Stimulated activated CD4-positive, alpha-beta T cell treated with anti-CD3 and anti-CD28 coated beads, Interleukin-15, amount 100 ng/mL, for 24 hours (primary cell): ENCODE data around the gene MAEA.
A peak's percentile ranks its signal among the peaks of the same experiment; 100 is the strongest.
"Not testable (repeated sequence)": the region's sequence is repeated elsewhere in the genome, so short reads cannot be mapped to it uniquely, and the experiment has no call there.

Experiments used
- DNase-seq: peaks from one replicate; pipeline ENCODE4 v3.0.0-alpha.2; 2020

The MAEA gene

GRCh38 chr4:1324443-1325175 lies 34.9 kb downstream of the MAEA start:
- DNase-seq = not testable (repeated sequence)

DNA sequence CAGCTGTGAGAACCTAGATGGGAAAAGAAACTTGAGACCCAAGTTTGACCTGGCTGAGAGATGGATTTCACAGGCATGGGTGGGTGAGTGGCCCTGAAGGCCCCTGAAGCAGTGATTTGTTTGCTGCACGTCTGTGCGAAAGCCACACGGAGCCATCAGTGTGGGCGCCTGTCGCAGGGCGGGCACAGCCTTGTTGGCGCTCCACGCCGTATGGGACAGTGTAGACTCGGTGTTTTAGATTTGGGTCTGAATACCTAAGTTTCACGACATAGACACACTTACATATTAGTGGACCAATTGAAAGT lies 35.4 kb downstream of the MAEA start:
- DNase-seq = no peak

- no peak for DNase-seq
These were observed 36.3 kb downstream of the MAEA start for GRCh38 chr4:1325681-1326635.

DNA sequence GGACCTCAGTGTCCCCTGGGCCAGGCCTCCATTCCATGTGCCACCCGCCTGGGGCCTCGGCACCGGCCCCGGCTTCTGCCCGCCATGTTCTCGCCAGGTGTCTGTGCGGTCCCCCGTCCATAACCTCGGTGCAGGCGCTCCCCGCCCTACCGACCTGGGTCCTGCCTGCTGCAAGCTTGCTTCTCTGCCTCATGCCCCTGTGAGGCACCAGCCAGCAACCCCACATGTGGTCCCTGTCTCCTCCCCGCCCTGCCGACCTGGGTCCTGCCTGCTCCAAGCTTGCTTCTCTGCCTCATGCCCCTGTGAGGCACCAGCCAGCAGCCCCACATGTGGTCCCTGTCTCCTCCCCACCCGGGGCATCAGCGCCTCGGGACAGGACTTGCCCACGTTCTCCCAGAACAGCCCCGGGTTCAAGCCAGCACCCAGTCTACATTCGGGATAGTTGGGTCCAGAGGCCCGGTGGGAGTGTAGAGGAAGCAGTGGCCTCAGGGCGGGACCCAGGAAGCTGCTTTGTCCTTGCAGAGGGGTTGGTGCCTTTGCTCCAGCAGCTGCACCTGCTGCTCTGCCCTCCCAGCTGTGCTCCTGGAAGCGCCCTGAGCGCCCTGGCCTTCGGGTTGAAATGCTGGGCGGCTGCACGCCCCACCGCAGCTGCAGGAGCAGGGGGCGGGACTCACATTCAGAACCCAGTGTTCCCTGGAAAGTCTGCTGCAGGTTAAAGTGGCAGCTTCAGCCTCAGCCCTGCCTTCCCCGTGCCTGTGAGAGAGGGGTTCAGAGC lies 37.2 kb downstream of the MAEA start:
- no peak for DNase-seq

DNA sequence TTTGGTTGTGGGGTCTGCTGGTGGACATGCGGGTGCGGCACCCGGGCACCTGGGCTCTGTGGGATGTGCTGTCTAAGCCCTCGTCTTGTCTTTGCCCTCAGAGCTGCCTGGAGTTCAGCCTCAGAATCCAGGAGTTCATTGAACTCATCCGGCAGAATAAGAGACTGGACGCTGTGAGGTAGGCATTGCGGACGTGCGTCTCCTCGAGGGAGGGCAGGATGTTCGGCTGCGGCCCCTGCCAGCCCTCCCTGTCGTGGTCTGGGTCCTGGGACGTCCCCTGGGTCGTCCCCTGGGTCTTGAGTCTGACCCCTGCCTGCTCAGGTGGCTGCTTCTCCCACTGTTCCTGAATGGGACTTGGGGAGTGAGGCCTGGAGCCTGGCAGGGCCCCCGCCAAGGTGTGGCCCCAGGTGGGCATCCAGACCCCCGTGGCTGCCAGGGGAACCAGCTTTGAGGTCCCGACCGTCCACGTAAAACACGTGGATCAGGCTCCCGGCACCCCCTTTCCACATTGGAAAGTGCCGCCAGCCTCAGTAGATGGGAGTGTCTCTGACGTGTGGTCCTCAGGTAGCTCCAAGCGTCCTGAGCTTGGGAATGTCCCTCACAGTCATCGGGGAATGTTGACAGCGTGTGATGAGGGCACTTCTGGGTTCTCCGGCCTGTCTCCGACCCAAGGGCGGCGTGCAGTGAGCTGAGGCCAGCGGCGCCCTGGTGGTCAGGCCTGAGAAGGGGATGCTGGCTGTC lies 38.0 kb downstream of the MAEA start:
- no peak for DNase-seq

GRCh38 chr4:1328267-1329155 lies 38.8 kb downstream of the MAEA start:
- no peak for DNase-seq

GRCh38 chr4:1329408-1330371 lies 40.0 kb downstream of the MAEA start:
- no peak for DNase-seq

DNA sequence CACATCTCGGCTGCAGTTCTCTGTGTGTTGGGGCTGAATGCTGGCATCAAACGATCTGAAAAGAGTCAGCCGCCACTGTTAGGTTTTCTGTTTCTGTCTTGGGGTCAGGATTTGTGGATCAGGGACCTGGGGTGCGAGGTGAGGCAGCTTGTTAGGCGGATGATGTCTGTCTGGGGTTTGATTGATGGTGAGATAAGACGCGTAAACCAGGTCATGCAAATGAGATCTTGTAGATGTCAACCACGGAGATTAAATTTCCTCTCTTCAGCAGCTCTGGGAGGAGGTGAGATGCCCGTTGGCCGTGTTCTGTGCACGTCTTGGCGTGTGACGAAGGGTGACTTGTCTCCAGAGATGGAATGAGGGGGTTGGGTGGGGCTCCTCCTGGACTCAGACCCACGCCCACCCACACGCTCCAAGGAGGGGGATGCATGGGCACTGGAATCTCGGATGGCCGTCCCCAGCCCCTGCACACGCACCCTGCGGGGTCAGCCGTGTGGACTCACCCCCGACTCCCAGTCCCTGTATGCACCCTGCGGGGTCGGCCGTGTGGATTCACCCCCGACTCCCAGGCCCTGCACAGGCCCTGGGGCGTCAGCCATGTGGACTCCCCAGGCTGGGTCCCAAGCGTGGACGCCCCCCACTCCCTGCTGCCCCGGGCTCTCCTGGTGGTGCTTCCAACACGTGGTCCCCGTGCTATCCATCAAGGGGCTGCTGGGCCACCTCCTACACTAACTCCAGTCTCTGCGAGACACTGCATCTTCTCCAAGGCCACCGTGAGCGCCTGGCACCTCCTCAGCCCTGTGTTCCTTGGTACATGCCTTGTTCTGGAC lies 41.3 kb downstream of the MAEA start:
- DNase-seq = peak; percentile 74

GRCh38 chr4:1331591-1332353 lies 42.1 kb downstream of the MAEA start:
- DNase-seq = no peak

DNA sequence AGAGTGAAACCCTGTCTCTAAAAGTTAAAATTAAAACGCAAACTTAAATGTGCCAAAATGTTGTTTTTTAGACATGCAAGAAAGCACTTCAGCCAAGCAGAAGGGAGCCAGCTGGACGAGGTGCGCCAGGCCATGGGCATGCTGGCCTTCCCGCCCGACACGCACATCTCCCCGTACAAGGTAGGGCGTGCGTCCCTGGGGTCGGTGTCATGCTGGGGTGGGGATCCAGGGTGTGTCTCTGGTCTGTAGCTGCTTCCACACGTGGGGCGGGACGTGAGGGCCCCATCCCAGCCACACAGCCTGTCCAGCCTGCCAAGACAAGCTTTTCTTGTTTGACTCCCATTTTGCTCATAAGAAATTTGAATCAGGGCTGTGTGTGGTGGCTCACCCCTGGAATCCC lies 43.0 kb downstream of the MAEA start:
- DNase-seq = no peak

DNA sequence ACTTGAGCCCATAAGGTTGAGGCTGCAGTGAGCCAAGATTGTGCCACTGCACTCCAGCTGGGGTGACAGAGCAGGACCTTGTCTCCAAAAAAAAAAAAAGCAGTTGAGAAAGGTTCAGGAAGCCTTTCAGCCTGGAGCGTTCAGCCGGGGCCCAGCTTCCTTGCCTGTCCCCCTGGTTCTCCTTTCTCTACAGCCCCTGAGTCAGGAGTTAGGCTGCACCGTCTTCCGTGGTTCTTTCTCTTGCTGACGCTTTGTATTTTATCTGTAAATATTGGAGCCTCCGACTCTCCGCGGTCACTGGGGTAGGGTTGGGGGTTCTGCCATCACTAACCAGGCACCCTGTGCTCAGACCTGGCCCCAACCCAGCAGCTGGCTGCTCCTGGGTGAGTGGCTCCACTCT lies 43.6 kb downstream of the MAEA start:
- no peak for DNase-seq

DNA sequence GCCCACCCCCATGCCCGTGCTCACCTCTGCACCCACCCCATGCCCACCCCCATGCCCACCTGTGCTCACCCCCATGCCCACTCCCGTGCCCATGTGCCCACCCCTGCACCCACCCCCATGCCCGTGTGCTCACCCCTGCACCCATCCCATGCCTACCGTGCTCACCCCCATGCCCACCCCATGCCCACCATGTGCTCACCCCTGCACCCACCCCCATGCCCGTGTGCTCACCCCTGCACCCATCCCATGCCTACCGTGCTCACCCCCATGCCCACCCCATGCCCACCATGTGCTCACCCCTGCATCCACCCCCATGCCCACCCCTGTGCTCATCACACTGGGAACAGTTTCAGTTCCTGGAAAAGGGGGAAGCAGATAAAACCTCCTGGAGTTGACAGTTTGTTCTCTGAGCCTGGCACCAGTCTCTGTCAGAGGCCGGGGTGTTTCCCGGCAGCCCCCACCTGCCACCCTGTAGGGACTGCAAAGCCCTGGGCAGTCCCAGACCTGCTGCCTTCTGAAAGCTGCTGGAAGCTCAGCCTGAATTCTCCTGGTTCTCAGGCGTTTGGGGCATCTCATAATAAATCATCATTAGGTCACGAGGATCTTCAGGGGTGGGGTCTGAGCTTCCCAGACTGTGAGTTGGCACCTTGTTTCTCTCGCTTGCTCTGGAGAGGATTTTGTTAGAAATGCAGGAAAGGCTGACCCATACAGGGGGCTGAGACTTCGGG lies 44.3 kb downstream of the MAEA start:
- not testable (repeated sequence) for DNase-seq

DNA sequence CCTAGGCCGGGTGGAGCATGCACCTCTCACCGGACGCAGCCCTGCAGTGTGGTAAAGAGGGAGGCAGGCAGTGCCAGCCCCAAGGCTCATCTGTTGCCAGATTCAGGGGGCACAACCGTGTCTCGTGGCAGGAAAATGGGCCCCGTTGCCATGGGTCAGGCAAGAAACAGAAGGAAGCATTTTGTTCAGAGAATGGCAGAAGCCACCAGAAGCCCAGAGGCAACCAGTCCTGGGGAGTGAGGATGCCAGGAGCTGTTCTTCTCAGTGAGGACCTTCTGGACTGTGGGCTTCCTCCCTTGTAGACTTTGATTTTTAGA lies 44.8 kb downstream of the MAEA start:
- no peak for DNase-seq

DNA sequence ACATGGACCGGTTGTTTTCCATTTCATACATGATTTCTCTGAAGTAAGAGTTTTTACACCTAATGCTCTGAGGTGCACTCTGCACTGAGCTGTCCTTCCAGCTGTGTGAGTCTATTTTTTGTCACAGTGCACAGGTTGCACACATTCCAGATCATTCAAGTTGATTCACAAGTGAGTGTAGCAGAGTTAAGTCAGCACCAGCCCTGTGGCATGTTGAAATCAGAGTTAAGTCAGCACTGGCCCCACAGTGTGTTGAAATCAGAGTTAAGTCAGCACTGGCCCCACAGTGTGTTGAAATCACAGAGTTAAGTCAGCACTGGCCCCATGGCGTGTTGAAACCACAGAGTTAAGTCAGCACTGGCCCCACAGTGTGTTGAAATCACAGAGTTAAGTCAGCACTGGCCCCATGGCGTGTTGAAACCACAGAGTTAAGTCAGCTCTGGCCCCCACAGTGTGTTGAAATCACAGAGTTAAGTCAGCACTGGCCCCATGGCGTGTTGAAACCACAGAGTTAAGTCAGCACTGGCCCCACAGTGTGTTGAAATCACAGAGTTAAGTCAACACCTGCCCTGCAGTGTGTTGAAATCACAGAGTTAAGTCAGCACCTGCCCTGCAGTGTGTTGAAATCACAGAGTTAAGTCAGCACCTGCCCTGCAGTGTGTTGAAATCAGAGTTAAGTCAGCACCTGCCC lies 45.6 kb downstream of the MAEA start:
- DNase-seq = peak; percentile 26

DNA sequence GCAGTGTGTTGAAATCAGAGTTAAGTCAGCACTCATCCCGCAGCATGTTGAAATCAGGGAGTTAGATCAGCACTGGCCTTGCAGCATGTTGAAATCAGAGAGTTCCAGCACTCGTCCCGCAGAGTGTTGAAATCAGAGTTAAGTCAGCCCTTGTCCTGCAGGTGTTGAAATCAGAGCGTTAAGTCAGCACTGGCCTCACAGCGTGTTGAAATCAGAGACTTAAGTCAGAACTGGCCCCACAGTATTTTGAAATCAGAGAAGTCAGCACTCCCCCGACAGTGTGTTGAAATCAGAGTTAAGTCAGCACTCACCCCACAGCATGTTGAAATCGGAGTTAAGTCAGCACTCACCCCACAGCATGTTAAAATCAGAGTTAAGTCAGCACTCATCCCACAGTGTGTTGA lies 46.4 kb downstream of the MAEA start:
- no peak for DNase-seq

DNA sequence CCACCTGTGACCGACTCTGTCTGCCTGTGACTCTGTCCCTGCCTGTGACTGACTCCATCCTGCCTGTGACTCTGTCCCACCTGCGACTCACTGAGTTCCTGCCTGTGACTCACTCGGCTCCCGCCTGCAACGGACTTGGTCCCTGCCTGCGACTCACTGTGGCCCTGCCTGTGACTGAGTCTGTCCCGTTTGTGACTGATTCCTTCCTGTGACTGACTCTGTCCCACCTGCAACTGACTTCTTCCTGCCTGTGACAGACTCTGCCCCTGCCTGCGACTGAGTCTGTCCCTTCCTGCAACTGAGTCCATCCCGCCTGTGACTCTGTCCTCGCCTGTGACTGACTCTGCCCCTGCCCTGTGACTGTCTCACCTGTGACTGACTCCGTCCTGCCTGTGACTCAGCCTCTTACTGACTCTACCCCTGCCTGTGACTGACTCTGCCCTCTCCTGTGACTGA lies 47.7 kb downstream of the MAEA start:
- peak; percentile 82 for DNase-seq

GRCh38 chr4:1337951-1338751 lies 48.5 kb downstream of the MAEA start:
- DNase-seq = no peak
